HepG2 (cell line): ENCODE data around the gene COQ10B. TPM values are rescaled to one million over a fixed set of nuclear protein-coding genes. Genes with fewer than 3 reads are reported as not detected.
A peak's percentile ranks its signal among the peaks of the same experiment; 100 is the strongest.

Experiments used
- BRCA1 ChIP-seq: sonication (generic); formaldehyde crosslinking; IDR thresholded peaks from 2 replicates; pipeline ENCODE4 v1.4.0; 2020; ENCODE audit warnings: missing genetic modification reagents
- JUND ChIP-seq: sonication (generic); formaldehyde crosslinking; IDR thresholded peaks from 2 replicates; pipeline ENCODE4 v1.8.0; 2022; ENCODE audit warnings: mild to moderate bottlenecking, missing genetic modification reagents
- NFRKB ChIP-seq: fragments of 450-650 bp; IDR thresholded peaks from 2 replicates; pipeline ENCODE4 v1.6.1; 2017
- NR2F6 ChIP-seq, 2 experiments: IDR thresholded peaks; 2 replicates each; pipeline ENCODE4 v1.6.1; 2016; ENCODE audit warnings: antibody characterized with exemption in 1 of 2, mild to moderate bottlenecking in 1 of 2
- PHF5A ChIP-seq: IDR thresholded peaks from one replicate; pipeline ENCODE4 v1.6.1; 2018; ENCODE audit warnings: low read depth, missing genetic modification reagents; ENCODE audit not compliant: unreplicated experiment
- POLR2G ChIP-seq: fragments of 200-400 bp; formaldehyde crosslinking; IDR thresholded peaks from 2 replicates; pipeline ENCODE4 v1.6.1; 2018; ENCODE audit warnings: mild to moderate bottlenecking, low read depth, low read length, moderate library complexity
- REXO4 ChIP-seq: sonication (generic); formaldehyde crosslinking; IDR thresholded peaks from 2 replicates; pipeline ENCODE4 v1.8.0; 2022; ENCODE audit warnings: missing genetic modification reagents, mild to moderate bottlenecking, borderline replicate concordance
- RFX1 ChIP-seq: fragments of 450-650 bp; IDR thresholded peaks from 2 replicates; pipeline ENCODE4 v1.6.1; 2017
- ZBTB38 ChIP-seq: sonication (generic); formaldehyde crosslinking; IDR thresholded peaks from 2 replicates; pipeline ENCODE4 v1.5.1; 2020; ENCODE audit warnings: mild to moderate bottlenecking, missing genetic modification reagents
- ZNF543 ChIP-seq: sonication (generic); formaldehyde crosslinking; IDR thresholded peaks from 2 replicates; pipeline ENCODE4 v1.4.0; 2020; ENCODE audit warnings: mild to moderate bottlenecking, missing genetic modification reagents
- ZNF563 ChIP-seq: sonication (generic); formaldehyde crosslinking; IDR thresholded peaks from 2 replicates; pipeline ENCODE4 v1.8.0; 2022; ENCODE audit warnings: mild to moderate bottlenecking, moderate library complexity, missing genetic modification reagents
- ZNF773 ChIP-seq: sonication (generic); formaldehyde crosslinking; IDR thresholded peaks from 2 replicates; pipeline ENCODE4 v1.4.0; 2020; ENCODE audit warnings: missing genetic modification reagents, borderline replicate concordance
- polyA plus RNA-seq, 8 experiments: library from polyadenylated mRNA; depleted of rRNA in 3 of 8; stranded (reverse) in 7 of 8; unstranded in 1 of 8; fragments of >200 nt; fragmentation: Illumina TruSeq in 4 of 8; extraction: Trizol in 4 of 8; gene quantifications; 2 replicates each; pipeline versions ENCODE4 v1.2.1 to v1.2.3, GENCODE V29; 2011 to 2016; ENCODE audit warnings: low read depth in 4 of 8, missing spikeins in 1 of 8, mixed read lengths in 1 of 8; ENCODE audit not compliant: insufficient read depth in 1 of 8
- total RNA-seq, 5 experiments: library from RNA; depleted of rRNA; stranded (reverse); fragments of >200 nt; fragmentation: Illumina TruSeq; extraction: Trizol; gene quantifications; 2 replicates each; pipeline ENCODE4 v1.2.3, GENCODE V29; 2016; ENCODE audit warnings: low read depth in 1 of 5
- TF ChIP-seq, protein P1 (sequence below): sonication (generic); formaldehyde crosslinking; IDR thresholded peaks from 2 replicates; pipeline ENCODE4 v1.5.1; 2020; ENCODE audit warnings: missing genetic modification reagents, mild to moderate bottlenecking, borderline replicate concordance
- TF ChIP-seq, protein P2 (sequence below): sonication (generic); formaldehyde crosslinking; IDR thresholded peaks from 2 replicates; pipeline ENCODE4 v1.5.0; 2020; ENCODE audit warnings: missing genetic modification reagents
- TF ChIP-seq, protein P3 (sequence below): sonication (generic); formaldehyde crosslinking; IDR thresholded peaks from 2 replicates; pipeline ENCODE4 v1.8.0; 2022; ENCODE audit warnings: low read depth, missing genetic modification reagents
- TF ChIP-seq, protein P4 (sequence below), 2 experiments: sonication (generic) in 1 of 2; formaldehyde crosslinking in 1 of 2; IDR thresholded peaks; 2 replicates each; pipeline versions ENCODE4 v1.5.1 to v1.6.1; 2011 to 2020; ENCODE audit warnings: borderline replicate concordance in 1 of 2, low read depth in 1 of 2, low read length in 1 of 2, mild to moderate bottlenecking in 1 of 2, missing genetic modification reagents in 1 of 2, moderate library complexity in 1 of 2
- TF ChIP-seq, protein P5 (sequence below): sonication (generic); formaldehyde crosslinking; IDR thresholded peaks from 2 replicates; pipeline ENCODE4 v1.8.0; 2022; ENCODE audit warnings: mild to moderate bottlenecking, missing genetic modification reagents; ENCODE audit not compliant: insufficient replicate concordance
- TF ChIP-seq, protein P6 (sequence below): sonication (generic); formaldehyde crosslinking; IDR thresholded peaks from 2 replicates; pipeline ENCODE4 v1.4.0; 2020; ENCODE audit warnings: missing genetic modification reagents

The COQ10B gene
- total and polyA plus RNA-seq, 2 of the 13 experiments (the other 11 are each of a cell fraction or from before 2014, with no cell fraction given) = 4.6 to 34.9 TPM

DNA sequence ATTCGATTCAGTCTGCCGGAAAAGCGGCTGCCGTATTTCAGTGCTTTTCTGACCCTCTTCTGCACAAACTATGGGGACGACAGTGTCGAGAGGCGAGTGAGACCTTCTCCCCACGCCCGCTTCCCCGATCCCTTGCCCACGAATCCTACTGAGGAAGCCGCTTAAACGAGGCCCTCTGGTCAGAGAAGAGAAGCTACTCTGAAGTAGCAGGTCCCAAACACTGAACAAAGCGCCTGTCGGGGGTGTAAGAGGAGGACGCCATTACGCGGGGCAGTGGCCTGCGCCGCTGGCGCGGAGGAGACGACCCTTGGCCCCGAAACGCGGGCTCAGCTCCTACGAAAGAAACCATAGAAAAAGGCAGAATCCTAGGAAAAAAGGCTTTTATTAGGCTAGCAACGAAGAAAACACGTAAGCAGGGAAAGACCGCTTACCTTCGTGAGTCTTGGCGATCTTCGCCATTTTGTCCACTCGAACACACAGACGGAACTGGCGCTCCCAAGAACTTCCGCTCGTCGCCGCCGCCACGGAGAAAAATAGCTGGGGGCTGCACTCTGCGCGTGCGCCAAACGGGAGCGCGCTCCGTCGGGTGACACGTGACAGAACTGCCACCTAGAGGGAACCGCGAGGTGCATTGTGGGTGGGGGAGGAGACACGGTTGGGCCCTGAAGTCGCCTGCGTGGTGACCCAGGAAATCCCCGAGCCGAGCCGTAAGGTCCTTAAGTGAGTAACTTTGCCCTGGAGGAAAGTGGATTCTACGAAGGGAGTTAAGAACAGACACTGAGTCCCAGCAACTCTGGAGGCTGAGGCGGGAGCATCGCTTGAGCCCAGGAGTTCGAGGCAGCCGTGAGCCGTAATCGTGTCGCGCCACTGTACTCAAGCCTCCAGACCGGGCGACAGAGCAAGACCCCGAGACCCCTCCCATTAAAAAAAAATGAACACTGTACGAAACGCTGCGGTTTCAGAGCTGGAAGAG is 18.5 kb upstream of the COQ10B start, which contains the start of gene SF3B1 (continued):
- TF ChIP-seq, protein P1, sequence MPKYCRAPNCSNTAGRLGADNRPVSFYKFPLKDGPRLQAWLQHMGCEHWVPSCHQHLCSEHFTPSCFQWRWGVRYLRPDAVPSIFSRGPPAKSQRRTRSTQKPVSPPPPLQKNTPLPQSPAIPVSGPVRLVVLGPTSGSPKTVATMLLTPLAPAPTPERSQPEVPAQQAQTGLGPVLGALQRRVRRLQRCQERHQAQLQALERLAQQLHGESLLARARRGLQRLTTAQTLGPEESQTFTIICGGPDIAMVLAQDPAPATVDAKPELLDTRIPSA (CRISPR knock-in tag) = 0 out of 2 replicates have a peak, but pooled peaks have one; percentile 43
- TF ChIP-seq POLR2G (peak; percentile 97), ZBTB38 (CRISPR knock-in tag) (peak; percentile 88), NR2F6 (IDR thresholded peaks at IDR 0.05) (peak; percentile 30), NR2F6 (CRISPR knock-in tag; IDR thresholded peaks at IDR 0.05) (peak; percentile 57; the same call in 1 of the 2 replicates), RFX1 (no peak), ZNF773 (peak; percentile 90; the same call in 1 of the 2 replicates), JUND (CRISPR knock-in tag) (no peak), PHF5A (CRISPR knock-in tag) (no peak), REXO4 (CRISPR knock-in tag) (no peak), ZNF543 (CRISPR knock-in tag) (peak; percentile 85; the same call in 1 of the 2 replicates), ZNF563 (CRISPR knock-in tag) (peak; percentile 91), NFRKB (peak; percentile 47; the same call in 1 of the 2 replicates), BRCA1 (CRISPR knock-in tag) (no peak)
- TF ChIP-seq, protein P2, sequence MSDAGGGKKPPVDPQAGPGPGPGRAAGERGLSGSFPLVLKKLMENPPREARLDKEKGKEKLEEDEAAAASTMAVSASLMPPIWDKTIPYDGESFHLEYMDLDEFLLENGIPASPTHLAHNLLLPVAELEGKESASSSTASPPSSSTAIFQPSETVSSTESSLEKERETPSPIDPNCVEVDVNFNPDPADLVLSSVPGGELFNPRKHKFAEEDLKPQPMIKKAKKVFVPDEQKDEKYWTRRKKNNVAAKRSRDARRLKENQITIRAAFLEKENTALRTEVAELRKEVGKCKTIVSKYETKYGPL = no peak; the same call in 1 of the 2 replicates
- TF ChIP-seq, protein P3, sequence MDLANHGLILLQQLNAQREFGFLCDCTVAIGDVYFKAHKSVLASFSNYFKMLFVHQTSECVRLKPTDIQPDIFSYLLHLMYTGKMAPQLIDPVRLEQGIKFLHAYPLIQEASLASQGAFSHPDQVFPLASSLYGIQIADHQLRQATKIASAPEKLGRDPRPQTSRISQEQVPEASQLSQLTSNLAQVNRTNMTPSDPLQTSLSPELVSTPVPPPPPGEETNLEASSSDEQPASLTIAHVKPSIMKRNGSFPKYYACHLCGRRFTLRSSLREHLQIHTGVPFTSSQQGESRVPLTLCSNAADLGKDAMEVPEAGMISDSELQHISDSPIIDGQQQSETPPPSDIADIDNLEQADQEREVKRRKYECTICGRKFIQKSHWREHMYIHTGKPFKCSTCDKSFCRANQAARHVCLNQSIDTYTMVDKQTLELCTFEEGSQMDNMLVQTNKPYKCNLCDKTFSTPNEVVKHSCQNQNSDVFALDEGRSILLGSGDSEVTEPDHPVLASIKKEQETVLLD (CRISPR knock-in tag) = 0 out of 2 replicates have a peak, but pooled peaks have one; percentile 50
- TF ChIP-seq, protein P4, sequence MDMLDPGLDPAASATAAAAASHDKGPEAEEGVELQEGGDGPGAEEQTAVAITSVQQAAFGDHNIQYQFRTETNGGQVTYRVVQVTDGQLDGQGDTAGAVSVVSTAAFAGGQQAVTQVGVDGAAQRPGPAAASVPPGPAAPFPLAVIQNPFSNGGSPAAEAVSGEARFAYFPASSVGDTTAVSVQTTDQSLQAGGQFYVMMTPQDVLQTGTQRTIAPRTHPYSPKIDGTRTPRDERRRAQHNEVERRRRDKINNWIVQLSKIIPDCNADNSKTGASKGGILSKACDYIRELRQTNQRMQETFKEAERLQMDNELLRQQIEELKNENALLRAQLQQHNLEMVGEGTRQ (IDR thresholded peaks at IDR 0.05; ENCODE audit: low read depth, low read length) = peak; percentile 95
- TF ChIP-seq, protein P4 (CRISPR knock-in tag; IDR thresholded peaks at IDR 0.05; ENCODE audit: borderline replicate concordance) = peak; percentile 98
- TF ChIP-seq, protein P5, sequence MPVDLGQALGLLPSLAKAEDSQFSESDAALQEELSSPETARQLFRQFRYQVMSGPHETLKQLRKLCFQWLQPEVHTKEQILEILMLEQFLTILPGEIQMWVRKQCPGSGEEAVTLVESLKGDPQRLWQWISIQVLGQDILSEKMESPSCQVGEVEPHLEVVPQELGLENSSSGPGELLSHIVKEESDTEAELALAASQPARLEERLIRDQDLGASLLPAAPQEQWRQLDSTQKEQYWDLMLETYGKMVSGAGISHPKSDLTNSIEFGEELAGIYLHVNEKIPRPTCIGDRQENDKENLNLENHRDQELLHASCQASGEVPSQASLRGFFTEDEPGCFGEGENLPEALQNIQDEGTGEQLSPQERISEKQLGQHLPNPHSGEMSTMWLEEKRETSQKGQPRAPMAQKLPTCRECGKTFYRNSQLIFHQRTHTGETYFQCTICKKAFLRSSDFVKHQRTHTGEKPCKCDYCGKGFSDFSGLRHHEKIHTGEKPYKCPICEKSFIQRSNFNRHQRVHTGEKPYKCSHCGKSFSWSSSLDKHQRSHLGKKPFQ (CRISPR knock-in tag) = peak; percentile 90
- TF ChIP-seq, protein P6, sequence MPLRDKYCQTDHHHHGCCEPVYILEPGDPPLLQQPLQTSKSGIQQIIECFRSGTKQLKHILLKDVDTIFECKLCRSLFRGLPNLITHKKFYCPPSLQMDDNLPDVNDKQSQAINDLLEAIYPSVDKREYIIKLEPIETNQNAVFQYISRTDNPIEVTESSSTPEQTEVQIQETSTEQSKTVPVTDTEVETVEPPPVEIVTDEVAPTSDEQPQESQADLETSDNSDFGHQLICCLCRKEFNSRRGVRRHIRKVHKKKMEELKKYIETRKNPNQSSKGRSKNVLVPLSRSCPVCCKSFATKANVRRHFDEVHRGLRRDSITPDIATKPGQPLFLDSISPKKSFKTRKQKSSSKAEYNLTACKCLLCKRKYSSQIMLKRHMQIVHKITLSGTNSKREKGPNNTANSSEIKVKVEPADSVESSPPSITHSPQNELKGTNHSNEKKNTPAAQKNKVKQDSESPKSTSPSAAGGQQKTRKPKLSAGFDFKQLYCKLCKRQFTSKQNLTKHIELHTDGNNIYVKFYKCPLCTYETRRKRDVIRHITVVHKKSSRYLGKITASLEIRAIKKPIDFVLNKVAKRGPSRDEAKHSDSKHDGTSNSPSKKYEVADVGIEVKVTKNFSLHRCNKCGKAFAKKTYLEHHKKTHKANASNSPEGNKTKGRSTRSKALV (CRISPR knock-in tag) = peak; percentile 21; the same call in 1 of the 2 replicates
